ENCODE data around the gene AUP1.

The AUP1 gene

GRCh38 chr2:74535440-74535965, 6.0 kb upstream of the AUP1 start:
- no peak for DNase-seq

- no peak for DNase-seq
Measured at GRCh38 chr2:74534411-74534810, 4.9 kb upstream of the AUP1 start.

GRCh38 chr2:74533464-74533863, 4.0 kb upstream of the AUP1 start:
- no peak for DNase-seq

GRCh38 chr2:74532222-74532621, 2.7 kb upstream of the AUP1 start:
- DNase-seq, result no peak

- DNase-seq, result no peak
Measured at GRCh38 chr2:74531666-74532065, 2.2 kb upstream of the AUP1 start.

- DNase-seq, result no peak
Measured at GRCh38 chr2:74530239-74531187, 1.0 kb upstream of the AUP1 start.

- no peak for DNase-seq
Measured at GRCh38 chr2:74528600-74529356, 728 bp downstream of the AUP1 start.

GRCh38 chr2:74527741-74528140, 1.8 kb downstream of the AUP1 start:
- DNase-seq, result no peak

- no peak for DNase-seq
Measured at GRCh38 chr2:74526649-74527230, 2.8 kb downstream of the AUP1 start.

GRCh38 chr2:74525717-74526648, 3.5 kb downstream of the AUP1 start, which contains the start of gene DQX1:
TSS of gene DQX1 (minus strand) at chr2:74526231. CDS start at chr2:74525729, 502 bp downstream.
- no peak for DNase-seq

GRCh38 chr2:74524955-74525716, 4.4 kb downstream of the AUP1 start:
- no peak for DNase-seq

GRCh38 chr2:74524005-74524404, 5.5 kb downstream of the AUP1 start:
- DNase-seq, result no peak

GRCh38 chr2:74522516-74522915, 7.0 kb downstream of the AUP1 start:
- no peak for DNase-seq

- DNase-seq, result no peak
Measured at GRCh38 chr2:74516650-74517049, 12.9 kb downstream of the AUP1 start.

GRCh38 chr2:74515981-74516633, 13.4 kb downstream of the AUP1 start:
- DNase-seq, result peak; percentile 60

- DNase-seq, result no peak
Measured at GRCh38 chr2:74515271-74515980, 14.1 kb downstream of the AUP1 start.

- DNase-seq, result no peak
Measured at GRCh38 chr2:74514368-74515270, 14.9 kb downstream of the AUP1 start, which contains the start of gene TLX2. TSS of gene TLX2 (plus strand) at chr2:74514450. CDS start at chr2:74514807, 357 bp downstream.

- no peak for DNase-seq
Measured at GRCh38 chr2:74513605-74514367, 15.7 kb downstream of the AUP1 start.

Data from activated CD4-positive, alpha-beta T cell treated with anti-CD3 and anti-CD28 coated beads for 1 hour (primary cell).